Fibroblast of lung (primary cell): ENCODE data around the gene SLC39A9. TPM values are rescaled to one million over a fixed set of nuclear protein-coding genes. Genes with fewer than 3 reads are reported as not detected.

ENCODE experiments used
- DNase-seq, 2 donors: peaks; one replicate each; pipeline versions ENCODE4 v3.0.0 to v3.0.0-alpha.2; 2010; ENCODE audit warnings: low read depth in 2 of 2
- H2AFZ ChIP-seq: 2 replicates; pipeline ENCODE4 v1.5.1; 2012; ENCODE audit warnings: low read length, control low read depth, inconsistent platforms
- H3K27ac ChIP-seq: 2 replicates; pipeline ENCODE4 v1.5.1; 2011; ENCODE audit warnings: low read length, control low read depth; ENCODE audit not compliant: insufficient read depth
- H3K27me3 ChIP-seq: 2 replicates; pipeline ENCODE4 v1.5.1; 2011; ENCODE audit warnings: mild to moderate bottlenecking, low read length; ENCODE audit not compliant: control insufficient read depth, insufficient read depth
- H3K36me3 ChIP-seq: 2 replicates; pipeline ENCODE4 v1.5.1; 2011; ENCODE audit warnings: low read length; ENCODE audit not compliant: control insufficient read depth, insufficient read depth
- H3K4me1 ChIP-seq: 2 replicates; pipeline ENCODE4 v1.5.1; 2011; ENCODE audit warnings: low read length; ENCODE audit not compliant: control insufficient read depth, insufficient read depth; ENCODE audit errors: extremely low read depth
- H3K4me2 ChIP-seq: 2 replicates; pipeline ENCODE4 v1.5.1; 2011; ENCODE audit warnings: low read length, control low read depth; ENCODE audit not compliant: insufficient read depth; ENCODE audit errors: extremely low read depth
- H3K4me3 ChIP-seq, 4 experiments: fragments of 200-600 bp in 1 of 4; sonication (generic) in 1 of 4; replicated peaks in 1 of 4; 2 replicates each; pipeline ENCODE4 v1.5.1; 2011 to 2016; ENCODE audit warnings: low read length in 4 of 4, low read depth in 3 of 4, mild to moderate bottlenecking in 3 of 4, control low read depth in 2 of 4, inconsistent platforms in 1 of 4, mixed read lengths in 1 of 4; ENCODE audit not compliant: insufficient read depth in 1 of 4; ENCODE audit errors: control extremely low read depth in 1 of 4
- H3K79me2 ChIP-seq: 2 replicates; pipeline ENCODE4 v1.5.1; 2012; ENCODE audit warnings: mild to moderate bottlenecking, low read length, inconsistent platforms; ENCODE audit not compliant: control insufficient read depth, insufficient read depth
- H3K9ac ChIP-seq: 2 replicates; pipeline ENCODE4 v1.5.1; 2011; ENCODE audit warnings: mild to moderate bottlenecking, low read length, control low read depth; ENCODE audit not compliant: insufficient read depth
- H3K9me3 ChIP-seq: 2 replicates; pipeline ENCODE4 v1.5.1; 2012; ENCODE audit warnings: low read depth, low read length; ENCODE audit not compliant: control insufficient read depth, insufficient read depth
- H4K20me1 ChIP-seq: 2 replicates; pipeline ENCODE4 v1.5.1; 2011; ENCODE audit warnings: low read length; ENCODE audit not compliant: control insufficient read depth, insufficient read depth; ENCODE audit errors: extremely low read depth
- EZH2 ChIP-seq: IDR thresholded peaks from 2 replicates; pipeline ENCODE4 v1.5.1; 2012; ENCODE audit warnings: low read length, control low read depth, mild to moderate bottlenecking; ENCODE audit errors: missing control alignments
- polyA plus RNA-seq, 2 donors: library from polyadenylated mRNA; depleted of rRNA in 1 of 2; stranded (reverse) in 1 of 2; unstranded in 1 of 2; fragments of >200 nt; gene quantifications; 2 replicates each; pipeline ENCODE4 v1.2.1, GENCODE V29; 2011 to 2012; ENCODE audit warnings: missing spikeins in 1 of 2
- total RNA-seq: library from RNA; depleted of rRNA; stranded (reverse); fragments of >200 nt; gene quantifications from 2 replicates; pipeline ENCODE4 v1.2.1, GENCODE V29; 2014
- TF ChIP-seq, protein P1 (sequence below), 2 donors: IDR thresholded peaks in 1 of 2; conservative IDR thresholded peaks in 1 of 2; 1 replicate in 1 of 2; 2 replicates in 1 of 2; pipeline ENCODE4 v1.5.1; 2011 to 2012; ENCODE audit warnings: low read length in 2 of 2, control low read depth in 1 of 2, inconsistent platforms in 1 of 2, low read depth in 1 of 2, mild to moderate bottlenecking in 1 of 2

SLC39A9 gene
- total and polyA plus RNA-seq, 2 donors (not counting 1 experiment from before 2014, with no cell fraction given) = 81.9 to 104 TPM

DNA sequence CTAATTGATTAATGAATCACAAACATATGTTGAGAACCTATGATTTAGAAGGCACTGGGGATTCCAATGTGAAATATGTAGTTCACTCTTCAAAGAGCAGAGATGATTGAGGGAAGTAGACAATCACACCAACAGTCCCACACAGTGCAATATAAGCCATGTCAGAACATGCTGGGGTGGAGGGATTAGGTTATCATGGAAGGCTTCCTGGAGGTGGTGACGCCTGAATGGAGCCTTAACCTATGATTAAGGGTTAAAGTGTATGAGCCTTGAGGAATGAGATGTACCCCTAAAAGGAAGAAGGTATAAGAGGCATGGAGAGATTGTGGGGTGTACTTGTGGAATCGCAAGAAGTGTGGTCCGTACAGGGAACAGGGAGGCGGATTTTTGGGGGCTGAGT, 31.7 kb upstream of the SLC39A9 start:
- Histone ChIP-seq H3K4me1 (no peaks in the 10 kb centered on the region), H3K36me3 (no peaks in the 10 kb centered on the region), H2AFZ (no peak overlapping the region), H3K79me2 (no peaks in the 10 kb centered on the region), H3K27me3 (no peaks in the 10 kb centered on the region), H3K9me3 (no peaks in the 10 kb centered on the region), H3K27ac (no peak overlapping the region), H3K4me3 (no peak overlapping the region), H4K20me1 (no peaks in the 10 kb centered on the region), H3K9ac (no peak overlapping the region), H3K4me2 (no peak overlapping the region)
- DNase-seq = no peak
- no peak for TF ChIP-seq EZH2
- TF ChIP-seq, protein P1, sequence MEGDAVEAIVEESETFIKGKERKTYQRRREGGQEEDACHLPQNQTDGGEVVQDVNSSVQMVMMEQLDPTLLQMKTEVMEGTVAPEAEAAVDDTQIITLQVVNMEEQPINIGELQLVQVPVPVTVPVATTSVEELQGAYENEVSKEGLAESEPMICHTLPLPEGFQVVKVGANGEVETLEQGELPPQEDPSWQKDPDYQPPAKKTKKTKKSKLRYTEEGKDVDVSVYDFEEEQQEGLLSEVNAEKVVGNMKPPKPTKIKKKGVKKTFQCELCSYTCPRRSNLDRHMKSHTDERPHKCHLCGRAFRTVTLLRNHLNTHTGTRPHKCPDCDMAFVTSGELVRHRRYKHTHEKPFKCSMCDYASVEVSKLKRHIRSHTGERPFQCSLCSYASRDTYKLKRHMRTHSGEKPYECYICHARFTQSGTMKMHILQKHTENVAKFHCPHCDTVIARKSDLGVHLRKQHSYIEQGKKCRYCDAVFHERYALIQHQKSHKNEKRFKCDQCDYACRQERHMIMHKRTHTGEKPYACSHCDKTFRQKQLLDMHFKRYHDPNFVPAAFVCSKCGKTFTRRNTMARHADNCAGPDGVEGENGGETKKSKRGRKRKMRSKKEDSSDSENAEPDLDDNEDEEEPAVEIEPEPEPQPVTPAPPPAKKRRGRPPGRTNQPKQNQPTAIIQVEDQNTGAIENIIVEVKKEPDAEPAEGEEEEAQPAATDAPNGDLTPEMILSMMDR (conservative IDR thresholded peaks at IDR 0.05 in 1 of 2, IDR thresholded peaks at IDR 0.05 in 1 of 2; ENCODE audit: low read depth in 1 of 2, low read length in 2 of 2) = no peak

DNA sequence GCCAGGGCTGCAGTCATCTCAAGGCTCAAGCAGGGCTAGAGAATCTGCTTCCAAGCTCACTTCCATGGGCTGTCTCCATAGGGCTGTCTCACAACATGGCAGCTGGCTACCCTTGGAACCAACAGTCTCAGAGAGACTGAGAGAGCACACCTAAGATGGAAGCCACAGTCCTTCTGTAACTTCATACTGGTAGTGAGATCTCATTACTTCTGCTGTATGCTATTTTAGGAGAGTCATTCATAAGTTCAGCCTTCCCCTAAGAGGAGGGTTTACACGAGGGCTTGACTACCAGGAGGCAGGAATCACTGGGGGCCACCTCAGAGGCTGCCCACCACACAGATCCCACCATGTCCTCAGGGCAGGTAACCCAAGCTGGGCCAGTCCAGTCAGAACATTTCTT, 30.1 kb upstream of the SLC39A9 start:
- TF ChIP-seq EZH2 = no peak
- TF ChIP-seq, protein P1 (conservative IDR thresholded peaks at IDR 0.05 in 1 of 2, IDR thresholded peaks at IDR 0.05 in 1 of 2; ENCODE audit: low read depth in 1 of 2, low read length in 2 of 2) = no peak
- no peaks in the 10 kb centered on the region for H3K36me3 ChIP-seq
- DNase-seq = no peak

DNA sequence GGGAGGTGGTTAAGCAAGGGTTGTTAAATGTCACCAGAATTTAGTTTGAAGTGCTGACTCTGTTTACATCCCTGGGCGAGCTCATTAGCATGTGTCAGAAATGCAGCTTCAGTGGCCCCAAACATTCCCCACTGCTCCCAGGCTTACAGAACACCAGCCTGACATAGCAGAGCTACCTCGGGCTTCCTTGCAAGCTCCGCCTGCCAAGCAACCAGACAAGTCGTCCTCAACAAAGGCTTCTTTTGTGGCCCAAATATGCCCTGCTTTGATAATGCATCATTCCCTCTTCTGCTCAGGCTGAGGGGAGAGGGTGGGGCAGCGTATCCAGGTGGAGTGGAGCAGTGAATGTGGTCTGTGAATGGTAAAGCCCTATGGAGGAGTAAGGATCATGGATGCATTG, 28.4 kb upstream of the SLC39A9 start:
- Histone ChIP-seq H3K4me1 (no peaks in the 10 kb centered on the region), H3K4me2 (no peak overlapping the region), H2AFZ (no peak overlapping the region), H3K9ac (no peak overlapping the region), H3K79me2 (no peaks in the 10 kb centered on the region), H3K9me3 (no peaks in the 10 kb centered on the region), H3K27ac (no peak overlapping the region), H3K36me3 (no peaks in the 10 kb centered on the region), H3K4me3 (no peak overlapping the region), H4K20me1 (no peaks in the 10 kb centered on the region), H3K27me3 (no peaks in the 10 kb centered on the region)
- TF ChIP-seq, protein P1 (conservative IDR thresholded peaks at IDR 0.05 in 1 of 2, IDR thresholded peaks at IDR 0.05 in 1 of 2; ENCODE audit: low read depth in 1 of 2, low read length in 2 of 2) = no peak
- TF ChIP-seq EZH2 = no peak
- no peak for DNase-seq

More for the DNA sequence above, 30.1 kb upstream of the SLC39A9 start:
- Histone ChIP-seq H3K27me3 (no peaks in the 10 kb centered on the region), H3K4me3 (no peak overlapping the region), H3K4me2 (no peak overlapping the region), H3K9me3 (no peaks in the 10 kb centered on the region), H4K20me1 (no peaks in the 10 kb centered on the region), H3K27ac (no peak overlapping the region), H3K4me1 (no peaks in the 10 kb centered on the region), H2AFZ (no peak overlapping the region), H3K79me2 (no peaks in the 10 kb centered on the region), H3K9ac (no peak overlapping the region)
